Activated naive CD4-positive, alpha-beta T cell (primary cell): ENCODE results near the gene LUZP4.
"Not testable (repeated sequence)": the region's sequence is repeated elsewhere in the genome, so short reads cannot be mapped to it uniquely, and the experiment has no call there.

Experiments
- DNase-seq, 4 experiments: peaks; one replicate each; lab custom pipeline; 2025; lab: John Stamatoyannopoulos, UW

The LUZP4 gene

DNA sequence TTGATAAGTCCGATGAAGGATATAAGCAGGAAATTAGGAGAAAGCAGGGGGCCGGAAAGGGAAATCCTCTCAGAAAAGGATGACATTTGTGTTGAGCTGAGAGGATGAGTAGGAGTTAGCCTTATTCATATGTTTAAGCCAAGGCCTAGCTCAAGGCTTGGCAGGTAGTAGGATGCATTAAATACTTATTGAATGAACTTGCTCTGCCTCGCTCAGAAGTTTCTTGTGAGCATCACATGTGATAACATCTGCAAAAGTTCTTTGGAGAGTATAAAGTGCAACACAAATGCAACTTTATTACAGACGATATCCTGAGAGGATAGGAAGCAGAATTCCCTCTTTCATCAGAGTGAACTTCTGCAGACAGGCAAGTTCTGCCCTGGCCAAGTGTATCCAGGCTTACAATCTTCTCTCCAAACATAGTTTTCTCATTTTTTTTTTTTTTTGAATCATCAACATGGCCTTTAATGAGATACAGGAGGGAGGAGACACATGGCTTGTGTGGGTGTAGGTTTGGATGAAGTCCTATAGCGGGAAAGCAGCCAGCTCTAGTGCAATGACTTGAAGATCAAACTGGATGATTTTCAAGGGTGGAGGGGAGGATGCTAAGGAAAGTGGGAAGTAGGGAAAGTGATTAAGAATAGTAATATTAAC lies 48.1 kb downstream of the LUZP4 start:
- no peak for DNase-seq

GRCh38 chrX:115339441-115340025 lies 50.0 kb downstream of the LUZP4 start:
- no peak for DNase-seq

DNA sequence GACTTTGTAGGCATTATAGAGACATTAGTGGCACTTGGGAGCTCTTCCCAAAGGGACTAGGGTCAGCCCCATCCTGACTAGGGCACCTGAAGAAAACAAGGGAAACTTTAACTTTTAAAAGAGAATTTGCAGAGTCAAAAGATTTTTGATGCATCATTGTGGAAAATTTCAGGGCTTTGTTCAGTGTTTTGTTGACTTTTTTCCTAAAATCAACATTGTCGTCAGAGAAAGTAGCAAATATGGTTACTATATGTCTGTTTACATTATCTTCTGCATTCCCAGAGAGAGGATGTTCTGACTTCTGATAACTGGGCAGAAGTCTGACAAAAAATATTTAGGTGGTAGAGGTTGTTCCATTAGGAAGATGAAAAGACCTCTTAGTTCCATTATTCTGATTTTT lies 51.9 kb downstream of the LUZP4 start:
- DNase-seq: no peak

DNA sequence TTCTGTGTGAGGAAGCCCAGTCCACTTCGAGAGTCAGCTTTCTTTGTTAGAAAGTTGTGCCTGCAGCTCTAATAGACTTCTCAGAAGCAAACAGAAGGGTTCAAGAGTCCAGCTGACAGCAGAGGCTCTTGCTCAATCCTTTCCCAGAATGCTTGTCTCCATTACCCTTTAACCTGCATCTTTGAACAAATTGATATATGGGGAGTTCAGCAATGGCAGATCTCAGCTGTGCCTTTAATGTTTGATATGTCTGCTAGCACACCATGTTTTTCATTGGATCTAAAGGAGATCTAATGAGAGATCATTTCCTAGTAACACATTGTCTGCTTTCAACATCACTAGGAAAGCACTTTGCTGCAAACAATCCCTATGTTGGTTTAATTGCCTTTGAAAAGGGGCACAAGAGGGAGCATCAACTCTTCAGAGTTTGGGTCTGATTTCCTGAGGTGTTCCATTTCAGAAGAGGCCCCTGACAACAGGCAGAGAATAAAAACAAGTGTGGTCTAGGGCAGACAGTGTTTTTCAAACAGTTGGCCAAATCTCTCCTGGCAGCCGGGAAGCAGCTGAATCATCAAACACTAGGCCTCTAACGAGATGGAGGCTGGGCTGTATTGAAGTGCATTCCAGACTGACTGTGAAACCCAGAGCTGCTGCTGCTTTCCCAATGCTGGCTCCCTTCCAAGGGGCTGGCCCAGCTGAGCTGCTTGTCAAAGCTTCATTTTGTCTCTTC lies 55.5 kb downstream of the LUZP4 start:
- no peak for DNase-seq

- DNase-seq: no peak
Measured at GRCh38 chrX:115345615-115346014, 56.1 kb downstream of the LUZP4 start.

- DNase-seq: not testable (repeated sequence)
Measured at GRCh38 chrX:115346738-115347137, 57.2 kb downstream of the LUZP4 start.

DNA sequence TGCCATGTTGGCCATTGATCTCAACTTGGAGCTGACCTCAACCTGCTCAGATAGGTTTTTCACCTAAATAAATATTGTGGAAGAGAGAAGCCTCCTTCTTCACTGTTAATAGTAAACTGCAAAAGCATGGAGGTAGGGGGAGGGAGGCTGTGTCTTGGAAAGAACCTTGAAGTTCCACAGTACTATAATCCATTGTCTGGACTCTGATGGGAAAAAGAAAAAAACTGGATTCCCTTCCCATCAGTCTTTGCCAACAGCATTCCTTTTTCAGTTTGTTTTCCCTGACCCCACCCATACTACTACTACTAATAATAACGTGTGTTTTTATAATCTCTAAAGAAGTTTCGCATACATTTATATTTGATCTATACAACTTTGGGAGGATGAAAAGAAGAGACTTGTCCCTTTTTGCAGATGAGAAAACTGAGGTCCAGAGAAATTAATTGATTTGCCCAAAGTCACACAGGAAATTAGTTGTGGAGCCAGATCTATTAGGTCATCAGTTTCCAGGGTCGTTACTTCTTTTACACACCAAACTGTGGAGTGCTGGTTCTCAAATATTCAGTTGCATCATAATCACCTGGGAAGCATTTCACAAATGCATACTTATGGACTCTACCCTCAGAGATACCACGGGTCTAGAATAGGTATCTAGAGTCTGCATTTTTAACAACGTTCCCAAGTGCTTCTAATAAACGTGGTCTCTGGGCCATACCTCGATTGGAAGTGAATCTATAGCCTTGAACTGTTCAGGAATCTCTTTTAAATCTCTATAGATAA lies 59.1 kb downstream of the LUZP4 start:
- no peak for DNase-seq

GRCh38 chrX:115350711-115351381 lies 61.3 kb downstream of the LUZP4 start:
- no peak for DNase-seq

DNA sequence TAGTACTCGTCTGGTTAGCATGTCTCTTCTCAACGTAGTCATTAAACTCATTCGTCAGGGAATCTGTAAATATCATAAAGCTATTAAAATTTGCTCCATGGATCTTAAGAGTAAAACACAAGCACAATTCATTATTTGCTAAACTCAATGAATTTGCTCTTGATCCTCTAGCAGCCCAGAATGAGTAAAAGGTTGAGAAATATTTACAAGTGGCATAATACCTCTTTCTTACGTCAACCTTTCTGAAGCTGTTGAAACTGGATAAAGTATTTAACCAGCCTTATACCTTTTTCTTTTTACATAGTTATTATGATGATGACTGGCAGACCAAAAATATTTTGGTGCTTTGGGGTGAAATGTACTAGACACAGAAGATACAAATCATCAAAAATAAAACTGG lies 66.9 kb downstream of the LUZP4 start:
- DNase-seq: no peak
